CD4-positive, alpha-beta T cell treated with Interleukin-2 at 100 ng/mL for 4 hours (primary cell): ENCODE data around the gene DIP2B.
"Not testable (repeated sequence)": the region's sequence is repeated elsewhere in the genome, so short reads cannot be mapped to it uniquely, and the experiment has no call there.

Experiments
- DNase-seq: peaks from one replicate; pipeline ENCODE4 v3.0.0-alpha.2; 2020; ENCODE audit warnings: low spot score

DIP2B gene

DNA sequence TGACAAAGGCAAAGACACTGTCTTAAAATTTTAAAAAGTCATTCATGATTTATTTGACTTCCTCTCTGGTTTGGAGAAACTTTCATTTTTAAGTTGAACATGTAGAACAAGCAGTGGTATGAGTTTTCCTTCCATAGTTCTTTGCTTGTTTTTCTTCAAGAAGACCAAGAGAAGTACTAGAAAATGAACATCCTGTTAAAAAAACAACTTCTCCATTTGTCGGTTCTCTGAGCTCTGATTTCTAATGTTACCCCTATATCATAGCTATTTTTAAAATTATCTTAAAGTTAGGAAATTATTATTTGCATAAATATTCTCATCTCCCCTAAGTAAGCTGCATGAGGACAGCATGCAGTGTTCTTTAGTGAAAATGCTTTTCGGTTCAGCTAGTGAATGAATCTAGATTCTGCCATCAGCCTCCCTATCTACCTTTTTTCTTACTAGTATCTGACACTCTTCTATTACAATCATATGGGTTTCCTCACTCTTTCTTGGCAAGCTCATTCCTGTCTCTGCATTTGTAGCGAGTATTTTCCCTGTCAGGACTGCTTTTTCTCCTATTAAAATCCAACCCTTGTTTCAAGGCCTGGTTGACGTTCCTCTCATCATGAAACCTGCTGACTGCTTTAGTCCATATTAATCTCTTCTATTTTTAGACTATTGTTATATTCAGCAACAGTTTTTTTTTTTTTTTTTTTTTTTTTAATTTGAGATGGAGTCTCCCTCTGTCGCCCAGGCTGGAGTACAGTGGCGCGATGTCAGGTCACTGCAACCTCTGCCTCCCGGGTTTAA is 15.8 kb downstream of the DIP2B start:
- no peak for DNase-seq

- not testable (repeated sequence) for DNase-seq
These were observed 17.0 kb downstream of the DIP2B start for GRCh38 chr12:50521781-50522180.

DNA sequence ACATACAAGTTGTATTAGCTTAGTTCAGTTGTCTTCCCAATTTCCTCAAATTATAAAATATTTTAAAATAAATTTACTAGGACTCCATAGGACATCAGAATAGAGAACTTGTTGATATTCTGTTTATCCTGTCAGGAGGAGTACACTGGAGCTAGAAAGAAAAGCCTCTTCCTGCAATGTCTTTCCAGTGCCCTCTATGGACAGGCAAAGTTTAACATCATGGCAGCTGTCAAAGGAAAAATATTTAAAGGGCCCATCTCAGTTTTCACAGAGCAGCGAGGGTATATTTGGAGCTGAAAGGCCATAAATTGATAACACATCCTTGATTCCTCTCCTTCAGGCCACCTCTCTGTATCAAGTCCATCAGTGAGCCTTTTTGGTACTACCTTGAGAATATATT is 19.0 kb downstream of the DIP2B start:
- no peak for DNase-seq

- no peak for DNase-seq
These were observed 19.8 kb downstream of the DIP2B start for GRCh38 chr12:50524621-50525020.

GRCh38 chr12:50525422-50525821 is 20.6 kb downstream of the DIP2B start:
- no peak for DNase-seq

DNA sequence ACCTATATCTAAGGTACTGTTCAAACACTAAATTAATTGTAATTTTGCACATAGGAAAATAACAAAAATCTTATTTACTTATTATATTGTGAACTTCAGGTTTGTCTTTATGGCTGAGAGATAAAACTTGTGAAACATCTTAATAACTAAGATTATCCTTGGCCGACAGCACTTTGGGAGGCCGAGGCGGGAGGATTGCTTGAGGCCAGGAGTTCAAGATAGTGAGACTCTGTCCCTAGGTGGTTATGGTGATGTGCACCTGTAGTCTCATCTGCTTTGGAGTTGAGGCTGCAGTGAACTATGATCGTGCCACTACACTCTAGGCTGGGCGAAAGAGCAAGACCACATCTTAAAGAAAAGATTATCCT is 22.6 kb downstream of the DIP2B start:
- no peak for DNase-seq

- no peak for DNase-seq
These were observed 24.0 kb downstream of the DIP2B start for GRCh38 chr12:50528800-50529199.

- DNase-seq = no peak
These were observed 24.6 kb downstream of the DIP2B start for GRCh38 chr12:50529345-50529744.

GRCh38 chr12:50530532-50530931 is 25.7 kb downstream of the DIP2B start:
- no peak for DNase-seq

- no peak for DNase-seq
These were observed 28.4 kb downstream of the DIP2B start for GRCh38 chr12:50533203-50533584.

DNA sequence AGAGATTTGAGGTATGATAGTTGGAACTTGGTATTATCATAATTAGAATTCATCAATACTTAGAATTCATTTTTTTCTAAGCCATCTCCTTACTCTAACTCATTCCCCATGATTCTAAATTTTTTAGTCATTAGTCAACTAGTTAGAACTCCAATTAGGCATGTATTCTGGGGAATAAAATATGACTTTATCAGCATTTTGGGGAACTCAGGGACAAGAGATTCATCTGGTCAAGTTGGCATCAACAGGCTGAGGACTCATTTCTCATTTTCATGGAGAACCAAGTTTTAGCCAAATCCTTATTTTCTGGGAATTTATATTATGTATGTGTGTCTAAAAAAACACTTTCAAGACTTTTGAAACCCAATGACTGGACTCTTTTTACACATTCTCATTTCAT is 29.2 kb downstream of the DIP2B start:
- DNase-seq = no peak

- DNase-seq = no peak
These were observed 32.2 kb downstream of the DIP2B start for GRCh38 chr12:50536831-50537537.

DNA sequence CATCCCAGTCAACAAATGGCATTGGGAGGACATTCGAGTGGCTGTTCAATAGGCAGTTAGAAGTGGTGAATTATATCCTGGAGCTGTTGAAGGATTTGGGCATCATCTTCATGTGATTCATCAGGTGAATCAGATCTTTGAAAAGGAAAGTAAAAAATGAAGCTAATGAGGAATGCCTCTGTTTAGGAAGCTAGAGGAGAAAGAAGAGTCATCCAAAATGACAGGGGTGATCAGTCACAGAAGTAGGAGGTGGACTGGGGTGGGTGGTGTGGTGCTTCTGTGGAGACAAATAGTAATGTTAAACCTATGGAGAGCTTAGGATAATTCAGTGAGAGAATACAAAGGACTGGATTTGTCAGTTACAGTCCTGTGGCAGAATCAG is 32.7 kb downstream of the DIP2B start:
- DNase-seq = no peak

DNA sequence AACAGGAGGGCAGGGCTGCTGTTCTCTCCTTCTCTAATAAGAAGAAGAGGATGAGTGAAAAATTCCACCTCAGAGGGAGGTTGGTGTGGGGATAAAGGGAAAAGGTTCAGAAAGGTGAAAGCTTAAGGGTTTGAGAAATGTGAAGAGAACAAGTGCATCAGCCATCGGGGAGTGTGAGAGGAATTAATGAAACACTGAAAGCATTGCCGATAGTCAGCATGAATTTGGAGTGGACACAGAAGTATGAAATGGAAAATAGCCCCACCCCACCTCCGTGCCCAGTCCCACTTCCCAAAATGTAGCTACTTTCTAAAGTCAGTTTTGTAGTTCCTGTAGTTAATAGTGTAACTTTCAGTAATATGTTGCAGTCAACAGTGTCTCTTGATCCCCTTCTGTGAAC is 33.4 kb downstream of the DIP2B start:
- DNase-seq = no peak

DNA sequence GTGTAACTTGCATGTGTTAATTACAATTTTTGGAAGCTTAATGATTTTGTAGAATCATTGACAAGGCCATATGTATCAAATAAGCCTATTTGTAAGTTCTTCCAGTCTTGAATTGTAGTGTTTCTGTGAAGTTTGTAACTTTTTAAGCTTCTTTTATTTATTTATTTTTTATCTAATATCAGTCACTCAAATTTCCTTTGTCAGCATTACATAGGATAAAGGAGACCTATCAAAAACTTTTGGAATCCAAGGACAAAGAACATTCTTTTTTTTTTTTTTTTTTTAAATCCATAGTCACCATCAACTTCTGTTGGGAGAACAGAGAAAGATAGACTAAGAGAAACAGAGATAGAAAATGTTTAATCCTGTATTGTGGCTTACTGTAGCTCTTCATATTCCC is 36.4 kb downstream of the DIP2B start:
- DNase-seq = no peak

GRCh38 chr12:50542448-50542847 is 37.7 kb downstream of the DIP2B start:
- peak; percentile 63 for DNase-seq

DNA sequence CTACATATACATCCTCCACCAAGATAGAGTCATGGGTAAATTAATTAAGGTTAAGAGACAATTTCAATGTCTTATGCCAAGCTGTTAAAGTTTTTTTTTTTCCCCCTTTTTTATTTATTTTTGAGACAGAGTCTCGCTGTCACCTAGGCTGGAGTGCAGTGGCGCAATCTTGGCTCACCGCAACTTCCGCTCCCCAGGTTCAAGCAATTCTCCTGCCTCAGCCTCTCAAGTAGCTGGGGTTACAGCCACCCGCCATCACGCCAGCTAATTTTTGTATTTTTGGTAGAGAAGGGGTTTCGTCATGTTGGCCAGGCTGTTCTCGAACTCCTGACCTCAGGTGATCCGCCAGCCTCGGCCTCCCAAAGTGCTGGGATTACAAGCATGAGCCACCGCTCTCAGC is 38.4 kb downstream of the DIP2B start:
- DNase-seq = not testable (repeated sequence)

- no peak for DNase-seq
These were observed 40.4 kb downstream of the DIP2B start for GRCh38 chr12:50545213-50545612.

GRCh38 chr12:50545786-50546185 is 41.0 kb downstream of the DIP2B start:
- DNase-seq = no peak

DNA sequence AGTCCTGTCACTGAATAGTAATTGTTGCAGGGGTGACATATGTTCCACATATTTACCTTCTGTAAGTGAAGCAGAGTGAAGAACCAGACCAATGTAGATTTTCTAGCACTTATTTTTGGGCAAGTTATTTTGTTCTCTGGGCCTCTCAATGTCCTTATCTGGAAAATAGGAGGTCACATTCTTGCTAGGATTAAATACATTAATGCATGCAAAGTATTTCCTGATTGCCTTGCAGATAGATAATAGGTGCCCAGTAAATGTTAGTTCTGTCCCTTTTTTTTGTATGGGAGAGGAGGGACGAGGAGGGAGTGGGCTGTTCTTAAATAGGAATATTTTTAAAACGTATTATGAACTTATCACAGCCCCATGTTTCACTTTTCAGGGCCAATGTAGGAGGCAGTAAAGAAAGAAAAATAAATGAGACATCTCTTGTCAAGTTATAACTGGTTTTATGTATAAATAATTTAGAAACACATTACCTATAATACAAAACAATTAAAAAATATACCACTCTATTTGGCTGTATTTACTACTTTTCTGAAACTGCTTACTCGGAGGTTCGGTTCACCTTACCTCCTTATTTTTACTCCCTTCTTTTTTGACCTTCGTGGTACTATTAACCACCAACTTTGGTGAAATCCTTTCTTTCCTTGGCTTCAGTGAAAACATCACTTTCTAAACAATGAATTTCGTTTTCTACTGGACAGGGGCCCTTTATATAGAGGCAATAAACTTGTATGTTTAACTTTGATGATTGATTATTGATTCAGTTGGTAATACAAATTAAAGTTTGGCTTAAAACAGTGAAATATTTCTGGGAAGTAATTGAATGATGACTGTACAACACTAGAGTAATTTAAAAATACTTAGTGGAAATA is 41.9 kb downstream of the DIP2B start:
- DNase-seq = no peak

DNA sequence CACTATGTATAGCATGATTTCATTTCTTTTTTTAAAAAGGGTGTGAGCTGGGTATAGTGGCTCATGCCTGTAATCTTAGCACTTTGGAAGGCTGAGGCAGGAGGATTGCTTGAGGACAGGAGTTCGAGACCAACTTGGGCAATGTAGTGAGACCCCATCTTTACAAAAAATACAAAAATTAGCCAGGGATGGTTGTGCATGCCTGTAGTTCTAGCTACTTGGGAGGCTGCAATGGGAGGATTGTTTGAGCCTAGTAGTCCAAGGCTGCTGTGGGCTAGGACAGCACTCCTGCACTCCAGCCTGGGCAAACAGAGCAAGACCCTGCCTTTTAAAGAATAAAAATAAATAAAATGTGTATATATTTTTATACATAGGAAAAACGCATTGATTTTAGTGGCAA is 43.0 kb downstream of the DIP2B start:
- no peak for DNase-seq

DNA sequence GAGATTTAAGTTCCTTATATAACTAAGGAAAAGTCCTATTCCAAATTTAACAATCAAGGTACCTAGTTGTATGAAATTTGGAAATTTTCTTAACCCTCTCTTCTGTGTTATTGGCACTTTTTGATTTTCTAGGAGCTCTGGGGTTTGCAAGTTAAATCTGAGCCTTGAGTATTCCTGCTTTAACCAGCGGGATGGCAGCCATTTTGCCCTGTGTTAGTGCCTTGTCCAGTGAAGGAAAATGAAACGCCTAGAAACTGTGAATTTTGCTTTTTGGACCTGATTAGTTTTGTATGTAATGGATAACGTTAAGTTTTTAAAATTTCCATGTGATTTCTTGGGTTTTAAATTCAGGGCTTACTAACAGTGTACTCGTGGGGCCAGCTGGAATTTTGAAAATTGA is 45.1 kb downstream of the DIP2B start:
- no peak for DNase-seq
